DMS153 treated with DMSO at 0.1 percent for 48 hours (cell line): Measurements from ENCODE around the gene DHODH.
"Not testable (repeated sequence)": the region's sequence is repeated elsewhere in the genome, so short reads cannot be mapped to it uniquely, and the experiment has no call there.

Experiments
- DNase-seq: peaks from one replicate; lab custom pipeline; 2025; ENCODE audit not compliant: unreplicated experiment; lab: John Stamatoyannopoulos, UW

The DHODH gene

GRCh38 chr16:72008424-72009216, at the start of gene DHODH:
Gene DHODH (plus strand): TSS chr16:72008744. CDS start chr16:72008765, 21 bp downstream.
- peak; percentile 98 for DNase-seq

- DNase-seq, result peak; percentile 69
These were observed 47.2 kb upstream of the DHODH start for GRCh38 chr16:71961066-71962039.

- DNase-seq, result no peak
These were observed 45.2 kb upstream of the DHODH start for GRCh38 chr16:71963125-71963875.

- DNase-seq, result no peak
These were observed 43.3 kb upstream of the DHODH start for GRCh38 chr16:71965223-71965622.

- no peak for DNase-seq
These were observed 41.6 kb upstream of the DHODH start for GRCh38 chr16:71966932-71967331.

- no peak for DNase-seq
These were observed 39.2 kb upstream of the DHODH start for GRCh38 chr16:71969353-71969752.

GRCh38 chr16:71971571-71971970, 37.0 kb upstream of the DHODH start:
- DNase-seq, result no peak

GRCh38 chr16:71972356-71972755, 36.2 kb upstream of the DHODH start:
- DNase-seq, result no peak

- no peak for DNase-seq
These were observed 35.5 kb upstream of the DHODH start for GRCh38 chr16:71973001-71973400.

GRCh38 chr16:71974068-71974818, 34.3 kb upstream of the DHODH start:
- DNase-seq, result no peak

GRCh38 chr16:71985262-71985974, 23.1 kb upstream of the DHODH start:
- no peak for DNase-seq

- no peak for DNase-seq
These were observed 22.4 kb upstream of the DHODH start for GRCh38 chr16:71986131-71986530.

- DNase-seq, result no peak
These were observed 13.5 kb upstream of the DHODH start for GRCh38 chr16:71995038-71995437.

GRCh38 chr16:71997578-71997977, 11.0 kb upstream of the DHODH start:
- DNase-seq, result not testable (repeated sequence)

- no peak for DNase-seq
These were observed 7.2 kb upstream of the DHODH start for GRCh38 chr16:72001180-72001874.

GRCh38 chr16:72002619-72003018, 5.9 kb upstream of the DHODH start:
- DNase-seq, result no peak

GRCh38 chr16:72008065-72008423, 500 bp upstream of the DHODH start:
- DNase-seq, result not testable (repeated sequence)

GRCh38 chr16:72009779-72010178, 1.2 kb downstream of the DHODH start:
- DNase-seq, result no peak

GRCh38 chr16:72012607-72013006, 4.1 kb downstream of the DHODH start:
- DNase-seq, result no peak
